Progenitor cell of endocrine pancreas (in vitro differentiated cells): ENCODE data around the gene PCCA. TPM values are rescaled to one million over a fixed set of nuclear protein-coding genes. Genes with fewer than 3 reads are reported as not detected.

Source experiments
- DNase-seq: peaks from one replicate; pipeline ENCODE4 v3.0.0; 2021; ENCODE audit warnings: low spot score; ENCODE audit not compliant: unreplicated experiment
- H3K27ac Mint-ChIP-seq: 2 replicates; pipeline ENCODE4 v1.8.0; 2021; ENCODE audit warnings: mild to moderate bottlenecking, moderate library complexity, mixed read lengths
- H3K27me3 Mint-ChIP-seq: 2 replicates; pipeline ENCODE4 v1.8.0; 2021; ENCODE audit warnings: mixed read lengths
- H3K36me3 Mint-ChIP-seq: 2 replicates; pipeline ENCODE4 v1.8.0; 2022; ENCODE audit warnings: mixed read lengths; ENCODE audit not compliant: insufficient read depth
- H3K4me1 Mint-ChIP-seq: 2 replicates; pipeline ENCODE4 v1.8.0; 2021; ENCODE audit warnings: low read depth, mixed read lengths
- H3K4me3 Mint-ChIP-seq: 2 replicates; pipeline ENCODE4 v1.8.0; 2021; ENCODE audit warnings: low read depth, mild to moderate bottlenecking, moderate library complexity, mixed read lengths
- H3K9me3 Mint-ChIP-seq: 2 replicates; pipeline ENCODE4 v1.8.0; 2021; ENCODE audit warnings: low read depth, mixed read lengths
- total RNA-seq: library from RNA; stranded (reverse); gene quantifications from 2 replicates; pipeline ENCODE4 v1.2.1, GENCODE V29; 2021
- TF ChIP-seq, protein P1 (sequence below): fragments of 200-600 bp; sonication (generic); IDR thresholded peaks from one replicate; pipeline ENCODE4 v1.5.0; 2021; ENCODE audit warnings: antibody characterized with exemption, mild to moderate bottlenecking; ENCODE audit not compliant: unreplicated experiment

Gene PCCA
- total RNA-seq, 1 donor from 2014 or later = 48.1 TPM

DNA sequence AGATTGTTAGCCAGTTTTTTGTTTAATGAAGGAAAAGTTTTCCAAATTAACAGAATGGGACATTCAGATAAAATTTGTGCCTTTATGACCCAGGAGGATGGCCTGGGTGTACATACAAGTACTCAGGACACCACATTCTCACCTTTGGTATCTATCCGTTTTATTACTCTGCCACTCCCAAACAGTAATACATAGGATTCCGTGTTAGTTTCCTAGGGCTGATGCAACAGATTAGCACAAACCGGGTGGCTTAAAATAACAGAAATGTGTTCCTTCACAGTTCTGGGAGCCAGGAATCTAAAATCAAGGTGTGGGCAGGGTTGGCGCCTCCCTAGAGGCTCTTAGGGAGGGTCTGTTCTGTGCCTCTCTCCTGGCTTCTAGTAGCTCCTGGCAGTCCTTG is 369.8 kb downstream of the PCCA start:
- Mint-ChIP-seq H3K4me3 (no peak overlapping the region), H3K36me3 (peaks cover 6% of the 10 kb centered on the region), H3K27ac (no peak overlapping the region), H3K27me3 (no peaks in the 10 kb centered on the region), H3K9me3 (no peaks in the 10 kb centered on the region), H3K4me1 (no peaks in the 10 kb centered on the region)
- TF ChIP-seq, protein P1, sequence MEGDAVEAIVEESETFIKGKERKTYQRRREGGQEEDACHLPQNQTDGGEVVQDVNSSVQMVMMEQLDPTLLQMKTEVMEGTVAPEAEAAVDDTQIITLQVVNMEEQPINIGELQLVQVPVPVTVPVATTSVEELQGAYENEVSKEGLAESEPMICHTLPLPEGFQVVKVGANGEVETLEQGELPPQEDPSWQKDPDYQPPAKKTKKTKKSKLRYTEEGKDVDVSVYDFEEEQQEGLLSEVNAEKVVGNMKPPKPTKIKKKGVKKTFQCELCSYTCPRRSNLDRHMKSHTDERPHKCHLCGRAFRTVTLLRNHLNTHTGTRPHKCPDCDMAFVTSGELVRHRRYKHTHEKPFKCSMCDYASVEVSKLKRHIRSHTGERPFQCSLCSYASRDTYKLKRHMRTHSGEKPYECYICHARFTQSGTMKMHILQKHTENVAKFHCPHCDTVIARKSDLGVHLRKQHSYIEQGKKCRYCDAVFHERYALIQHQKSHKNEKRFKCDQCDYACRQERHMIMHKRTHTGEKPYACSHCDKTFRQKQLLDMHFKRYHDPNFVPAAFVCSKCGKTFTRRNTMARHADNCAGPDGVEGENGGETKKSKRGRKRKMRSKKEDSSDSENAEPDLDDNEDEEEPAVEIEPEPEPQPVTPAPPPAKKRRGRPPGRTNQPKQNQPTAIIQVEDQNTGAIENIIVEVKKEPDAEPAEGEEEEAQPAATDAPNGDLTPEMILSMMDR = no peak
- no peak for DNase-seq

- Mint-ChIP-seq H3K27ac (no peak overlapping the region), H3K9me3 (no peaks in the 10 kb centered on the region), H3K36me3 (peaks cover 6% of the 10 kb centered on the region), H3K4me3 (no peak overlapping the region), H3K4me1 (no peaks in the 10 kb centered on the region), H3K27me3 (no peaks in the 10 kb centered on the region)
- TF ChIP-seq, protein P1 = no peak
- no peak for DNase-seq
These were observed 370.9 kb downstream of the PCCA start for GRCh38 chr13:100459747-100460146.

DNA sequence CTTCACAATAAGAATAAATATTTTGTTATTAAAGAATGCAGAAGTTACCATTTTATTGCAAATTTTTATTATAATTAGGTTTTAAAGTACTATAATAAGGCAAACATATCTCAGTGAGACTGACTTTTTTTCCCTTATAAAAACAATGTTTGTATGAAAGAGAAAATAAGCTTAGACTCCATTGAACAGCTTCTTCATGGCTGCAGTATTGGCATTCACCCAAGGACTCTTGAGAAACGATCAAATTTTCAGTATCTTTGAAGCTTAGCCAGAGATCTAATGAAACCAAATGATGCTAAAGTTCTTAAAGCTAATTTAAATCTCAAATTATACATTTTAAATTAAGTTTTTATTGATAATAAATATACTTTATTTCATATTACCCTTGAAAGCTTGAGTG is 371.4 kb downstream of the PCCA start:
- DNase-seq = no peak
- Mint-ChIP-seq H3K36me3 (peaks cover 6% of the 10 kb centered on the region), H3K4me3 (no peak overlapping the region), H3K27me3 (no peaks in the 10 kb centered on the region), H3K9me3 (no peaks in the 10 kb centered on the region), H3K27ac (no peak overlapping the region), H3K4me1 (no peaks in the 10 kb centered on the region)
- TF ChIP-seq, protein P1 = no peak

DNA sequence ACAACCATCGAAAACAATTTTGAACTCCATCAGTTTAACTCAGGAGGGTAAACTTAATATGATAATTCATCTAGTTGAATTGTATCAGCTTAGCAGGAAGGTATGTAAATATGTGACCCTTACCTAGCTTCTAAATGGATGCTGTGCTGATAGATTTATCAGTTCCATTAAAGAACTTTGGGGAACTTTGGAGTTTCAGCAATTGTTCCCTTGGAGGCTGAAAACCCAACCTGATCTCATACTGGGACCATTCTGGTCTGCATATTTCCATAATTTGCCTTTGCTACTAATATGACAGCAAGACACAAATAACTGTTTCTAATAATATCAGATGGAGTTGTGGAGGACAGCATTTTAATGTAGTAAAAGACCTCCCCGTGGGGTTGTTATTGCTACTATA is 371.9 kb downstream of the PCCA start:
- DNase-seq = no peak
- H3K9me3 Mint-ChIP-seq = no peaks in the 10 kb centered on the region
- TF ChIP-seq, protein P1 = no peak
- H3K4me1 Mint-ChIP-seq = no peaks in the 10 kb centered on the region
- H3K36me3 Mint-ChIP-seq = peaks cover 6% of the 10 kb centered on the region
- H3K4me3 Mint-ChIP-seq = no peak overlapping the region
- H3K27ac Mint-ChIP-seq = no peak overlapping the region
- no peaks in the 10 kb centered on the region for H3K27me3 Mint-ChIP-seq

DNA sequence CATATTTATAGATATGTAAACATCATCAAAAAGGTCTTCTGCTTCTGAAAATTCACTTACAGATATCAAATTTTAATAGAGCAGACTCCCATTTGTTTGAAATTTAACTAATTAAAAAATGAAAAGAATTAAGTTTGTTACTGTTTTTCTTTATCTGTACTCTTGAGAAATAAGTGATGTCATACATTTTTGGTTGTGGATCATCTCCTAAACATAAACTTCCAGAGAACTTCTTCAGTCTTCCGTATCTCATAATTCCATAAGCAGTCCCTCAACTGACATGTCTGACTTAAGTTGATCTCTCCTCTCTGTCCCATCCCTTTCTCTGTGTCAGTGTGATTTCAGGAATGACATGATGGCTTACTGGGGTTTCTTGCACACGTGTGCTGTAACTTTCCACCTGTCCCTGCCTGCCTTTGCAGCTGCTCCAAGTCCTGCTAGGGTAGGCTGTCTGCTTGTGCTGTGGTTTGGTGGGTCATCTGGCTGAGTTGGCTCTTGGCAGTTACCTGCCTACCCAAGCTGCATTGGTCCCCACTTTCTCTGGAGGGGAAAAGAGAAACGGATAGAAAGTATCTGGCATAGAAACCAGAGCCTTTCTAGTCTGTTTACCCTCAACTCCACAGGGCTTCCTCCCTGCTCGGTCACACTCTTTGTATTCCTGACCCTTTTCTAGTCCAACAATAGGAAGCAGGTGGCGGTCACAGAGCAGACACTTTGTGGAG is 372.6 kb downstream of the PCCA start:
- Mint-ChIP-seq H3K4me3 (no peak overlapping the region), H3K4me1 (no peaks in the 10 kb centered on the region), H3K27me3 (no peaks in the 10 kb centered on the region), H3K36me3 (peaks cover 3% of the 10 kb centered on the region), H3K27ac (no peak overlapping the region), H3K9me3 (no peaks in the 10 kb centered on the region)
- DNase-seq = no peak
- TF ChIP-seq, protein P1 = no peak
